Measurements from ENCODE around the gene IMMP2L.

DNA sequence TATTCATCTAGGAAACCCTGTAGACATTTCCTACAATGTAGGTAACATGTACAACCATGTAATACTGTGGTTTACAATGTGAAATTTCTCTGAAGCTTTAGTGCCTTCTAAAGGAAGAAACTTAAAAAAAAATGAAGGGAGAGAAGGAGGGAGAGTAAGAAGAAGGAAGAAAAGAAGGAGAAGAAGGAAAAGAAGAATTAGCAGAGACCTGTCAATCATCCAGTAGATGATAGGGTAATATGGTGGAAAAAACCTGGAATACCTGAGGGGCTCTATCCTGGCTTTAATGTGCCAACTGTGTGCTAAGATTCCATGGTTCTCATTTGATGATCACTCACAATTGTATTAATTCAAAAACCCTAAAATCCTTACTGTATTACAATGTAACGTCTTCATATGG lies 474.0 kb downstream of the IMMP2L start:
- TF ChIP-seq RAD21 (IDR thresholded peaks at IDR 0.05 in 1 of 2, conservative IDR thresholded peaks at IDR 0.05 in 1 of 2; ENCODE audit: low read depth in 2 of 2, low read length in 2 of 2) (no peak), POLR2AphosphoS5 (IDR thresholded peaks at IDR 0.05; ENCODE audit: low read depth, low read length) (no peak), POLR2A (IDR thresholded peaks at IDR 0.05; ENCODE audit: control extremely low read depth in 1 of 2, low read depth in 2 of 2, low read length in 2 of 2) (no peak), EZH2 (IDR thresholded peaks at IDR 0.05; ENCODE audit: low read depth, low read length, severe bottlenecking) (no peak), BCL11A (IDR thresholded peaks at IDR 0.05; ENCODE audit: low read depth in 2 of 2, low read length in 2 of 2) (no peak), RFX5 (IDR thresholded peaks at IDR 0.05; ENCODE audit: borderline replicate concordance, low read depth, low read length) (no peak), KDM5A (IDR thresholded peaks at IDR 0.05; ENCODE audit: low read length) (no peak)
- TF ChIP-seq, protein P1, sequence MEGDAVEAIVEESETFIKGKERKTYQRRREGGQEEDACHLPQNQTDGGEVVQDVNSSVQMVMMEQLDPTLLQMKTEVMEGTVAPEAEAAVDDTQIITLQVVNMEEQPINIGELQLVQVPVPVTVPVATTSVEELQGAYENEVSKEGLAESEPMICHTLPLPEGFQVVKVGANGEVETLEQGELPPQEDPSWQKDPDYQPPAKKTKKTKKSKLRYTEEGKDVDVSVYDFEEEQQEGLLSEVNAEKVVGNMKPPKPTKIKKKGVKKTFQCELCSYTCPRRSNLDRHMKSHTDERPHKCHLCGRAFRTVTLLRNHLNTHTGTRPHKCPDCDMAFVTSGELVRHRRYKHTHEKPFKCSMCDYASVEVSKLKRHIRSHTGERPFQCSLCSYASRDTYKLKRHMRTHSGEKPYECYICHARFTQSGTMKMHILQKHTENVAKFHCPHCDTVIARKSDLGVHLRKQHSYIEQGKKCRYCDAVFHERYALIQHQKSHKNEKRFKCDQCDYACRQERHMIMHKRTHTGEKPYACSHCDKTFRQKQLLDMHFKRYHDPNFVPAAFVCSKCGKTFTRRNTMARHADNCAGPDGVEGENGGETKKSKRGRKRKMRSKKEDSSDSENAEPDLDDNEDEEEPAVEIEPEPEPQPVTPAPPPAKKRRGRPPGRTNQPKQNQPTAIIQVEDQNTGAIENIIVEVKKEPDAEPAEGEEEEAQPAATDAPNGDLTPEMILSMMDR (IDR thresholded peaks at IDR 0.05; ENCODE audit: control extremely low read depth in 1 of 3, insufficient read depth in 1 of 3, low read depth in 1 of 3, low read length in 3 of 3) = no peak

Measured in H1 (cell line).